Activated T-helper 1 cell treated with anti-CD3 and anti-CD28 coated beads, Interleukin-12 subunit alpha, Interleukin-12 subunit beta, Interleukin-2, Interleukin-4 antibody, amounts not matched to agents 30 ng/mL and 10 ng/mL and 1 ng/mL, durations not matched to agents 14 hours and 24 hours and 36 hours (primary cell): ENCODE results near the gene WHAMM. TPM values are rescaled to one million over a fixed set of nuclear protein-coding genes. Genes with fewer than 3 reads are reported as not detected.
A peak's percentile ranks its signal among the peaks of the same experiment; 100 is the strongest.

Experiments
- DNase-seq: peaks from one replicate; pipeline ENCODE4 v3.0.0; 2021; ENCODE audit warnings: low spot score
- H3K27ac Mint-ChIP-seq: one replicate; pipeline ENCODE4 v1.8.0; 2021; ENCODE audit warnings: mild to moderate bottlenecking, mixed read lengths
- H3K27me3 Mint-ChIP-seq: one replicate; pipeline ENCODE4 v1.8.0; 2022; ENCODE audit warnings: mild to moderate bottlenecking, moderate library complexity, mixed read lengths; ENCODE audit not compliant: insufficient read depth
- H3K36me3 Mint-ChIP-seq: one replicate; pipeline ENCODE4 v1.8.0; 2021; ENCODE audit warnings: low read depth, mixed read lengths
- H3K4me1 Mint-ChIP-seq: one replicate; pipeline ENCODE4 v1.8.0; 2021; ENCODE audit warnings: low read depth, mixed read lengths
- H3K4me3 Mint-ChIP-seq: one replicate; pipeline ENCODE4 v1.8.0; 2021; ENCODE audit warnings: mild to moderate bottlenecking, moderate library complexity, mixed read lengths
- H3K9me3 Mint-ChIP-seq: one replicate; pipeline ENCODE4 v1.8.0; 2021; ENCODE audit warnings: mixed read lengths
- intact Hi-C: fragments of 100-400 bp; cut with micrococcal nuclease; formaldehyde crosslinking; loops from one replicate; pipeline ENCODE4 v1.15.1; 2024
- total RNA-seq: library from RNA; stranded (reverse); gene quantifications from 2 replicates; pipeline ENCODE4 v1.2.3, GENCODE V29; 2022

The WHAMM gene
- total RNA-seq, 1 donor from 2014 or later = 7.5 TPM

DNA sequence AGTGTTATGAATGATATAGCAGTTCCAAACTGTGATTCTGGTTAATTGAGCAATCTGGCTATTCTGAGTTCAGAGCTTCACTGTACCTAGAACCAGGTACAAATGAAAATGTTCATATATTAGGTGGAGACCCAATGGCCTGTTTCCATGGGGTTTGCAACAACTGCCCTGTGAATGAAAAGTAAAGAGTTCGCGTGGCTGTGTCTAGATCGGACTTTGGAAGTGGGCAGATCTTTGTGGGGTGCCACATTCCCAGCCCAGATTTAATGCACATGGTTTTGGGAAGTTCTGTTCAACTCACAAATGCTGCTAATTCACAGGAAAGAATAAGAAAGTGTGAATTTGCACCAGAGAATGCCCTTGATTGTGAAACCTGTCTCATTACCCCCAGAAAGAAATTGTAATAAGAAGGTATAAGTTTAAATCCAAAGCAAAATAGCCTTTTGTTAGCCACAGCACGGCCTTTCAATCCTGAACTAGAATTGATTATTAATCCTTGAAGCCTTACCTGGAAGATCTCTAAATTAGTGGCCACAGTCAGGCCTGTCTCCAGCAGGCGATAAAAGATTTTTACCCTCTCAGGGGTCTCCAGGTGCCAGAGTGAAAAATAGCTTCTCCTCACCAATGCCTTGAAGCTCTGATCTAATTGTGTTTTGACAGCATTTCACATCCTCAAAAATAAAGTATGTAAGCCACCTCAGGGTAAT, 22.6 kb downstream of the WHAMM start:
- Mint-ChIP-seq H3K4me1 (peaks cover 55% of the 10 kb centered on the region), H3K4me3 (peak overlapping the region; percentile 57), H3K9me3 (no peaks in the 10 kb centered on the region), H3K36me3 (peaks cover 74% of the 10 kb centered on the region), H3K27ac (peak overlapping the region; percentile 87), H3K27me3 (peaks cover 2% of the 10 kb centered on the region)
- DNase-seq = no peak
- intact Hi-C loops = loop anchor here (1.0 to 5.0 kb wide), 8 partner anchors 21 to 370 kb away; partner anchors contain the start of genes BTBD1, RAMAC and RPS17

DNA sequence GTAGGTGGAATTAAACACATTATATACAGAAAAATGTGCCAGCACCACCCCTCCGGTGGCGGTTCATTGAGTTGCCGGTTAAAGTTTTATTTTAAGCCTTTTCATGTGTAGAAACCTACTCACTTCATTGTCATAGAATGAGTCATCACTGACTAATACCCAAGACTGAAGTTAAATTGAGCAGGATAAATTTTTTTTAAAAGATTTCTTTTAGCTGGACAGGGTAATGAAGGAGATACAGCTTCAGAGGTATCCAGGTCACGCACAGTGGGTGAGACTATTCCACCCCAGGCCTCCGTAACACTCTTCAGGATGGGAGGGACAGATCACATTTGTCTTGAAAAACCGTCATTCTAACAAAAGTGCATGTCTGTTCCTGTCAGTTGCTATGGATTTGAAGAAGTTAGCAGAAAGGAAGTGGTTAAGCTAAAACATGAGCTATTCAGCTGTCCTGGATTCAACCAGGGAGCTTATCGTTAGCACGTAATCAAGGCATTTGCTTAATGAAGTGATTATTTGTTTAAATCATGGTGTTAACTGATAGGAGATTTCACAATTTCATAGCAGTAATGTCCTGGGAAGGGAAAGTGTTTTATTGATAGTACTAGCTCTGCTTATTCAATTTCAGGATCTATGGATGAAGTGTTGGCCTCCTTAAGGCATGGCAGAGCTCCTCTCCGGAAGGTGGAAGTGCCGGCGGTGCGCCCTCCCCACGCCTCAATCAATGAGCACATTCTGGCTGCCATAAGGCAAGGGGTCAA, 23.4 kb downstream of the WHAMM start:
- peak overlapping the region; percentile 87 for H3K27ac Mint-ChIP-seq
- intact Hi-C loops = loop anchor here (1.0 to 5.0 kb wide), 8 partner anchors 21 to 370 kb away; partner anchors contain the start of genes BTBD1, RAMAC and RPS17
- H3K4me3 Mint-ChIP-seq = peak overlapping the region; percentile 57
- peaks cover 79% of the 10 kb centered on the region for H3K36me3 Mint-ChIP-seq
- peaks cover 2% of the 10 kb centered on the region for H3K27me3 Mint-ChIP-seq
- H3K4me1 Mint-ChIP-seq = peaks cover 54% of the 10 kb centered on the region
- DNase-seq = peak; percentile 17
- H3K9me3 Mint-ChIP-seq = no peaks in the 10 kb centered on the region

DNA sequence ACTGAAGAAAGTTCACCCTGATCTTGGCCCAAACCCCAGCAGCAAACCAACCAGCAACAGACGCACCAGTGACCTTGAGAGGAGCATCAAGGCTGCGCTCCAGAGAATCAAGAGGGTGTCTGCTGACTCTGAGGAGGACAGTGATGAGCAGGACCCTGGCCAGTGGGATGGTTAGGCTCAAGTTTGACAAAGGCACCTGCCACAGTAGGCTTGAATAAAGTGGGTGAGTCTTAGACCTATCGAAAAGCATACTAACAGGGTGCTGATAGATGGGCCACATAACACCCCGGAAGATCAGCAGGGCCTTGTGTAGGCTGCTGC, 23.9 kb downstream of the WHAMM start:
- DNase-seq = no peak
- Mint-ChIP-seq H3K4me1 (peaks cover 49% of the 10 kb centered on the region), H3K27me3 (peaks cover 2% of the 10 kb centered on the region), H3K27ac (peak overlapping the region; percentile 87), H3K36me3 (peaks cover 79% of the 10 kb centered on the region), H3K4me3 (peak overlapping the region; percentile 57), H3K9me3 (no peaks in the 10 kb centered on the region)
- intact Hi-C loops = loop anchor here (2.0 to 5.0 kb wide), 4 partner anchors 83 to 369 kb away; partner anchors contain the start of gene BTBD1

- no peak overlapping the region for H3K4me3 Mint-ChIP-seq
- no peak for DNase-seq
- no peak overlapping the region for H3K27ac Mint-ChIP-seq
- H3K9me3 Mint-ChIP-seq = no peaks in the 10 kb centered on the region
- H3K36me3 Mint-ChIP-seq = peaks cover 66% of the 10 kb centered on the region
- H3K27me3 Mint-ChIP-seq = no peaks in the 10 kb centered on the region
- peaks cover 30% of the 10 kb centered on the region for H3K4me1 Mint-ChIP-seq
- intact Hi-C loops = no loop called here
Observed at GRCh38 chr15:82835391-82835917, 26.0 kb downstream of the WHAMM start.

DNA sequence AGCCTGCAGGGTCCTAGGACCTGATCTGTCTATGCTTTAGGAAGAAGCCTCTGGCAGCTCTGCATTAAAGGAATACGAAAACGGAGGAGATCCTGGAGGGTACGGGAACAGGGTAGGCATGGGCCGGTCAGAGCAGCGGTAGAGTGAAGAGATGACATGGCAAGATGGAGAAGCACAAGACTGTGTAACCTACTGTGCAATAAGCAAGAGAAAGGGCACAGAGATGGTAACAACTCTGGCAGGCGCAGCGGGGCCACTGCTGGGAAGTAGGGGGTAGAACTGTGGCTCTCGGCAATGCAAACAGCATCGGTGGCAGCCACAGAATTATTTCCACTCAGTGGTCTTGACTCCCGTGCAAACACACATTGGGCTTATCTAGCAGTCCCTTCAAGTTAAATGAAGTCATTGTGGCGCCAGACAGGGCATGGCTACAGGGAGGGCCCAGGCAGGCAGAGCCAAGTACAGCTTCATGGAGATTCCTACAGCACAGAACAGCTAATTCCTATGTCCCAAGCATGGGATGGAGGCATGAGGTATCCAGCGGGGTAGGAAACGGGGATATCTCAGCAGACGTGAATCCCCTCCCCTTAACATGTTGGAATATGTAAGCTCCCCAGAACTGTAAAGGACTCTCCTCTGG, 28.8 kb downstream of the WHAMM start:
- no peak overlapping the region for H3K4me3 Mint-ChIP-seq
- peaks cover 2% of the 10 kb centered on the region for H3K4me1 Mint-ChIP-seq
- peaks cover 46% of the 10 kb centered on the region for H3K36me3 Mint-ChIP-seq
- H3K27me3 Mint-ChIP-seq = peaks cover 4% of the 10 kb centered on the region
- H3K27ac Mint-ChIP-seq = no peak overlapping the region
- no peak for DNase-seq
- no peaks in the 10 kb centered on the region for H3K9me3 Mint-ChIP-seq
- intact Hi-C loops = no loop called here

- H3K4me1 Mint-ChIP-seq = no peaks in the 10 kb centered on the region
- H3K4me3 Mint-ChIP-seq = no peak overlapping the region
- intact Hi-C loops = no loop called here
Observed at GRCh38 chr15:82839136-82839535, 29.7 kb downstream of the WHAMM start.

DNA sequence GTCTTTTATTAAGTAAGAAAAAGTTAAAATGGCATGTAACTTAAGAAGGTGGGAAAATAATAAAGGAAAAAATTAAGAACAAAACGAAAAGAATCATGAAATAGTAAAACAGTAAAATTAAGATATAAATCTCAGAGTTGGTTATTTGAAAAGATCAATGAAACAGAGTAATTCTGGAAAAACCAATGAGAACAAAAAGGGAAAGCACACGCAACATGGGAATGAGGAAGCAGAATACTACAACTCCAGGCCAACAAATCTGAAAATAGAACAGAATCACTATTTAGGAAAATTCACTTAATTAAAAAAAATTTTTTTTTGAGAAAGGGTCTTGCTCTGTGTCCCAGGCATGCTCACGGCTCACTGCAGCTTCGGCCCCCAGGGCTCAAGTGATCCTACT, 30.7 kb downstream of the WHAMM start:
- peaks cover 36% of the 10 kb centered on the region for H3K36me3 Mint-ChIP-seq
- H3K27me3 Mint-ChIP-seq = peaks cover 13% of the 10 kb centered on the region
- intact Hi-C loops = no loop called here
- H3K4me3 Mint-ChIP-seq = no peak overlapping the region
- no peak overlapping the region for H3K27ac Mint-ChIP-seq
- DNase-seq = no peak
- no peaks in the 10 kb centered on the region for H3K4me1 Mint-ChIP-seq
- no peaks in the 10 kb centered on the region for H3K9me3 Mint-ChIP-seq

More at GRCh38 chr15:82839136-82839535, 29.7 kb downstream of the WHAMM start:
- Mint-ChIP-seq H3K9me3 (no peaks in the 10 kb centered on the region), H3K36me3 (peaks cover 42% of the 10 kb centered on the region), H3K27ac (no peak overlapping the region), H3K27me3 (peaks cover 7% of the 10 kb centered on the region)
- no peak for DNase-seq

DNA sequence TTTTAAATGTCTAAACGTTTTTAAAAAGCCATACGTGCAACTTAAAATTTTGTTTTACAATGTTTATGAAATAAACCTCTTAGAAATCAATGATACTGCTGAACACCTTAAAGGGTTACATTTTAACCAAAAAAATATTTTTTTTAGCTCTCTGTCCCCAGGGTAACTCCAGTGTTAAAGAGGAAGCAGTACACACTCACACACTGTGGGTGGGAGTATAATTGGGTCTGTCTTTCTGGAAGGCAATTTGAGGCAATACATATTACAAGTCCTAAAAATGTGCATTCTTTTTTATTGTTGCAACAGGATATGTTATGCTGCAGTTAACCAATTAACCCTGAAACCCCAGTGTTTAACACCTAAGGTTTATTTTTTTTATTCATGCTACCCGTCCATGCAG, 34.1 kb downstream of the WHAMM start:
- Mint-ChIP-seq H3K27me3 (peaks cover 19% of the 10 kb centered on the region), H3K9me3 (no peaks in the 10 kb centered on the region), H3K36me3 (peaks cover 8% of the 10 kb centered on the region), H3K4me1 (no peaks in the 10 kb centered on the region), H3K4me3 (no peak overlapping the region), H3K27ac (no peak overlapping the region)
- DNase-seq = no peak
- intact Hi-C loops = no loop called here

GRCh38 chr15:82845686-82846085, 36.3 kb downstream of the WHAMM start:
- no peak for DNase-seq
- H3K4me3 Mint-ChIP-seq = no peak overlapping the region
- H3K36me3 Mint-ChIP-seq = peaks cover 5% of the 10 kb centered on the region
- H3K9me3 Mint-ChIP-seq = no peaks in the 10 kb centered on the region
- no peak overlapping the region for H3K27ac Mint-ChIP-seq
- H3K27me3 Mint-ChIP-seq = peaks cover 19% of the 10 kb centered on the region
- intact Hi-C loops = no loop called here
- peaks cover 8% of the 10 kb centered on the region for H3K4me1 Mint-ChIP-seq

- DNase-seq = no peak
- peaks cover 5% of the 10 kb centered on the region for H3K36me3 Mint-ChIP-seq
- H3K4me3 Mint-ChIP-seq = no peak overlapping the region
- peaks cover 19% of the 10 kb centered on the region for H3K27me3 Mint-ChIP-seq
- intact Hi-C loops = no loop called here
- H3K27ac Mint-ChIP-seq = no peak overlapping the region
- peaks cover 8% of the 10 kb centered on the region for H3K4me1 Mint-ChIP-seq
- no peaks in the 10 kb centered on the region for H3K9me3 Mint-ChIP-seq
Observed at GRCh38 chr15:82846621-82847020, 37.2 kb downstream of the WHAMM start.

GRCh38 chr15:82847703-82848102, 38.3 kb downstream of the WHAMM start:
- intact Hi-C loops = no loop called here
- H3K36me3 Mint-ChIP-seq = peaks cover 4% of the 10 kb centered on the region
- H3K4me1 Mint-ChIP-seq = peaks cover 8% of the 10 kb centered on the region

GRCh38 chr15:82848241-82848993, 39.0 kb downstream of the WHAMM start:
- Mint-ChIP-seq H3K9me3 (no peaks in the 10 kb centered on the region), H3K36me3 (peaks cover 2% of the 10 kb centered on the region), H3K4me3 (no peak overlapping the region), H3K27me3 (peaks cover 15% of the 10 kb centered on the region), H3K27ac (no peak overlapping the region), H3K4me1 (peaks cover 8% of the 10 kb centered on the region)
- no peak for DNase-seq
- intact Hi-C loops = no loop called here

More at GRCh38 chr15:82847703-82848102, 38.3 kb downstream of the WHAMM start:
- no peak for DNase-seq
- H3K4me3 Mint-ChIP-seq = no peak overlapping the region
- H3K27ac Mint-ChIP-seq = no peak overlapping the region
- H3K27me3 Mint-ChIP-seq = peaks cover 17% of the 10 kb centered on the region
- no peaks in the 10 kb centered on the region for H3K9me3 Mint-ChIP-seq
